Hepatocyte (in vitro differentiated cells): ENCODE measurements around the gene PHLPP1.

Experiments used
- CTCF ChIP-seq: fragments of 200-600 bp; sonication (generic); IDR thresholded peaks from 2 replicates; pipeline ENCODE4 v1.5.1; 2016; ENCODE audit warnings: antibody characterized with exemption, mild to moderate bottlenecking; ENCODE audit not compliant: poor library complexity
- EZH2 ChIP-seq: fragments of 200-600 bp; sonication (generic); IDR thresholded peaks from 2 replicates; pipeline ENCODE4 v1.6.1; 2016; ENCODE audit warnings: antibody characterized with exemption, mild to moderate bottlenecking, borderline replicate concordance
- EZH2phosphoT487 ChIP-seq: fragments of 200-600 bp; sonication (generic); IDR thresholded peaks from one replicate; pipeline ENCODE4 v1.6.1; 2018; ENCODE audit warnings: antibody characterized with exemption, mild to moderate bottlenecking, low read depth, moderate library complexity; ENCODE audit not compliant: unreplicated experiment, severe bottlenecking

GRCh38 chr18:62852851-62853250 lies 137.5 kb downstream of the PHLPP1 start:
- TF ChIP-seq CTCF (no peak), EZH2 (no peak), EZH2phosphoT487 (no peak)
